SK-N-SH (cell line): ENCODE results near the gene MTFP1. TPM values are rescaled to one million over a fixed set of nuclear protein-coding genes. Genes with fewer than 3 reads are reported as not detected.

ENCODE experiments used
- CTCF ChIA-PET: fragments of 300-600, 350-600 bp; formaldehyde crosslinking; extraction: SDS; loops from one replicate; lab custom pipeline; 2021; lab: Yijun Ruan, JAX
- POLR2A ChIA-PET: fragments of 350-600 bp; sonication (Branson Sonifier 250); formaldehyde crosslinking; extraction: SDS; loops from one replicate; lab custom pipeline; 2020; ENCODE audit warnings: antibody characterized with exemption, inconsistent platforms; lab: Yijun Ruan, JAX
- DNase-seq: peaks from one replicate; pipeline ENCODE4 v3.0.0; 2012
- H2AFZ ChIP-seq: fragments of 200-600 bp; sonication (generic); 2 replicates; pipeline ENCODE4 v1.8.1; 2016; ENCODE audit warnings: antibody characterized with exemption, mild to moderate bottlenecking, low read depth
- H3F3A ChIP-seq: fragments of 200-600 bp; sonication (generic); replicated peaks from 2 replicates; pipeline ENCODE3; 2016; ENCODE audit warnings: antibody characterized with exemption, mild to moderate bottlenecking; ENCODE audit not compliant: insufficient read depth
- H3K27ac ChIP-seq, 2 experiments: fragments of 200-500 bp in 1 of 2; fragments of 200-600 bp in 1 of 2; sonication (Bioruptor generic) in 1 of 2; sonication (generic), shearing (Covaris generic) in 1 of 2; 2 replicates each; pipeline versions ENCODE4 v1.5.1 to v1.6.1; 2014 to 2016; ENCODE audit warnings: low read depth in 2 of 2, inconsistent platforms in 1 of 2, low read length in 1 of 2, mild to moderate bottlenecking in 1 of 2, mixed read lengths in 1 of 2
- H3K27me3 ChIP-seq: fragments of 200-600 bp; sonication (generic), shearing (Covaris generic); 2 replicates; pipeline ENCODE4 v1.6.1; 2016; ENCODE audit warnings: mixed run types; ENCODE audit not compliant: insufficient read depth
- H3K36me3 ChIP-seq, 2 experiments: fragments of 200-500 bp in 1 of 2; fragments of 200-600 bp in 1 of 2; sonication (Bioruptor generic) in 1 of 2; sonication (generic) in 1 of 2; replicated peaks in 1 of 2; 2 replicates each; pipeline versions ENCODE3 to v1.5.1; 2014 to 2016; ENCODE audit warnings: low read length in 1 of 2, mild to moderate bottlenecking in 1 of 2; ENCODE audit not compliant: insufficient read depth in 2 of 2, control insufficient read depth in 1 of 2
- H3K4me1 ChIP-seq, 2 experiments: fragments of 200-500 bp in 1 of 2; fragments of 200-600 bp in 1 of 2; sonication (Bioruptor generic) in 1 of 2; sonication (generic), shearing (Covaris generic) in 1 of 2; 2 replicates each; pipeline versions ENCODE4 v1.5.1 to v1.6.1; 2014 to 2016; ENCODE audit warnings: low read depth in 1 of 2, low read length in 1 of 2, mixed run types in 1 of 2; ENCODE audit not compliant: insufficient read depth in 2 of 2, control insufficient read depth in 1 of 2
- H3K4me2 ChIP-seq: fragments of 200-600 bp; sonication (generic), shearing (Covaris generic); 2 replicates; pipeline ENCODE4 v1.6.1; 2017; ENCODE audit warnings: mixed run types
- H3K4me3 ChIP-seq, 2 experiments: fragments of 200-500 bp in 1 of 2; fragments of 200-600 bp in 1 of 2; sonication (Bioruptor generic) in 1 of 2; sonication (generic), shearing (Covaris generic) in 1 of 2; 2 replicates each; pipeline versions ENCODE4 v1.5.1 to v1.8.1; 2014 to 2016; ENCODE audit warnings: low read depth in 2 of 2, inconsistent platforms in 1 of 2, low read length in 1 of 2, mild to moderate bottlenecking in 1 of 2, mixed read lengths in 1 of 2, moderate library complexity in 1 of 2
- H3K79me2 ChIP-seq: fragments of 200-600 bp; sonication (generic); 2 replicates; pipeline ENCODE4 v1.8.1; 2017; ENCODE audit warnings: mild to moderate bottlenecking; ENCODE audit not compliant: insufficient read depth
- H3K9ac ChIP-seq: fragments of 200-600 bp; sonication (generic); 2 replicates; pipeline ENCODE4 v1.6.1; 2017; ENCODE audit warnings: mixed run types
- H3K9me2 ChIP-seq: fragments of 200-600 bp; sonication (generic); 2 replicates; pipeline ENCODE4 v1.6.1; 2017; ENCODE audit warnings: mixed run types
- H3K9me3 ChIP-seq: fragments of 200-600 bp; sonication (generic); 2 replicates; pipeline ENCODE4 v1.6.1; 2017; ENCODE audit warnings: mixed run types, mild to moderate bottlenecking, moderate library complexity
- H4K20me1 ChIP-seq: fragments of 200-600 bp; sonication (generic); 2 replicates; pipeline ENCODE4 v1.6.1; 2017; ENCODE audit warnings: mild to moderate bottlenecking, mixed run types; ENCODE audit not compliant: insufficient read depth
- CTCF ChIP-seq: fragments of 200-600 bp; sonication (generic); IDR thresholded peaks from 2 replicates; pipeline ENCODE4 v1.6.1; 2017; ENCODE audit warnings: antibody characterized with exemption, mild to moderate bottlenecking, moderate library complexity
- FOSL2 ChIP-seq: IDR thresholded peaks from 2 replicates; pipeline ENCODE4 v1.4.0; 2012; ENCODE audit warnings: low read depth, mild to moderate bottlenecking, moderate library complexity, borderline replicate concordance
- FOXM1 ChIP-seq: IDR thresholded peaks from 2 replicates; pipeline ENCODE4 v1.4.0; 2012; ENCODE audit warnings: low read depth, mild to moderate bottlenecking
- GATA2 ChIP-seq: sonication (generic); formaldehyde crosslinking; IDR thresholded peaks from 2 replicates; pipeline ENCODE4 v1.5.0; 2020; ENCODE audit warnings: mild to moderate bottlenecking, missing genetic modification reagents
- MAX ChIP-seq: IDR thresholded peaks from 2 replicates; pipeline ENCODE4 v1.4.0; 2012; ENCODE audit warnings: low read depth
- MEF2A ChIP-seq: IDR thresholded peaks from 2 replicates; pipeline ENCODE4 v1.4.0; 2012; ENCODE audit warnings: low read depth, borderline replicate concordance
- MXI1 ChIP-seq: IDR thresholded peaks from 2 replicates; pipeline ENCODE4 v1.6.1; 2012; ENCODE audit warnings: mild to moderate bottlenecking, low read depth, low read length, improper control_type of control experiment
- RAD21 ChIP-seq: IDR thresholded peaks from 2 replicates; pipeline ENCODE4 v1.6.1; 2012; ENCODE audit warnings: mild to moderate bottlenecking, low read length
- RCOR1 ChIP-seq: fragments of 150-350 bp; IDR thresholded peaks from 2 replicates; pipeline ENCODE4 v1.6.1; 2017; ENCODE audit warnings: antibody characterized with exemption, low read length
- REST ChIP-seq: IDR thresholded peaks from 2 replicates; pipeline ENCODE4 v1.6.1; 2012; ENCODE audit warnings: mild to moderate bottlenecking, low read depth, low read length, moderate library complexity
- RXRA ChIP-seq: IDR thresholded peaks from 2 replicates; pipeline ENCODE4 v1.4.0; 2012; ENCODE audit warnings: low read depth, mild to moderate bottlenecking, borderline replicate concordance
- SMC3 ChIP-seq: IDR thresholded peaks from 2 replicates; pipeline ENCODE4 v1.6.1; 2012; ENCODE audit warnings: low read depth, low read length, improper control_type of control experiment
- TAF1 ChIP-seq: IDR thresholded peaks from 2 replicates; pipeline ENCODE4 v1.6.1; 2012; ENCODE audit warnings: low read depth, mild to moderate bottlenecking, low read length, moderate library complexity, borderline replicate concordance
- USF1 ChIP-seq: IDR thresholded peaks from 2 replicates; pipeline ENCODE4 v1.4.0; 2012; ENCODE audit warnings: low read depth, borderline replicate concordance
- ZBTB33 ChIP-seq: IDR thresholded peaks from 2 replicates; pipeline ENCODE4 v1.4.0; 2012; ENCODE audit warnings: low read depth, borderline replicate concordance
- WGBS: methylation state at CpG from one replicate; pipeline ENCODE4 v1.1.6; 2017; ENCODE audit warnings: low lambda C conversion rate; 5-methylcytosine and 5-hydroxymethylcytosine counted together
- polyA plus RNA-seq, 3 experiments: library from polyadenylated mRNA; depleted of rRNA; stranded (reverse); fragments of >200 nt; gene quantifications; 2 replicates each; pipeline ENCODE4 v1.2.3, GENCODE V29; 2012

Gene MTFP1
- polyA plus RNA-seq, 1 of the 3 experiments (the other 2 are of a cell fraction) = 18.9 TPM

- Histone ChIP-seq H3K9ac (no peak overlapping the region), H3F3A (peaks cover 8% of the 10 kb centered on the region), H3K4me1 (no peaks in the 10 kb centered on the region), H3K36me3 (peaks cover 27 to 38% of the 10 kb centered on the region in 2 experiments), H3K27ac (no peak overlapping the region), H3K79me2 (no peaks in the 10 kb centered on the region), H2AFZ (no peak overlapping the region), H3K4me2 (no peak overlapping the region), H3K9me2 (no peaks in the 10 kb centered on the region), H4K20me1 (no peaks in the 10 kb centered on the region), H3K9me3 (no peaks in the 10 kb centered on the region), H3K4me3 (no peak overlapping the region), H3K27me3 (no peaks in the 10 kb centered on the region)
- no peak for TF ChIP-seq FOXM1
- TF ChIP-seq ZBTB33 = no peak
- TF ChIP-seq CTCF = no peak
- ChIA-PET POLR2A (interaction anchor here (0.6 kb wide), 2 partner anchors 466 to 1250 kb away, joined by 4 to 5 read pairs; partner anchors contain the start of gene PISD), CTCF (interaction anchor here (0.9 to 1.9 kb wide), 3 partner anchors 24 to 149 kb away, joined by 3 to 5 read pairs (median 3); partner anchors contain the start of gene RNF215)
- DNase-seq = no peak
- 87% methylated on average over 3 of the region's 3 CpGs for WGBS
Measured at GRCh38 chr22:30411780-30412179, 13.8 kb upstream of the MTFP1 start.

GRCh38 chr22:30413001-30413400 lies 12.6 kb upstream of the MTFP1 start:
- Histone ChIP-seq H3K27ac (no peak overlapping the region), H4K20me1 (no peaks in the 10 kb centered on the region), H3K9me3 (no peaks in the 10 kb centered on the region), H3K9ac (no peak overlapping the region), H3K4me2 (no peak overlapping the region), H3K9me2 (no peaks in the 10 kb centered on the region), H2AFZ (no peak overlapping the region), H3K27me3 (no peaks in the 10 kb centered on the region), H3K4me3 (no peak overlapping the region), H3K79me2 (no peaks in the 10 kb centered on the region), H3K36me3 (peaks cover 26 to 36% of the 10 kb centered on the region in 2 experiments), H3F3A (peaks cover 7% of the 10 kb centered on the region), H3K4me1 (no peaks in the 10 kb centered on the region)
- CTCF ChIA-PET = interaction anchor here (0.6 to 1.3 kb wide), 2 partner anchors 21 to 26 kb away, joined by 3 read pairs; partner anchors contain the start of gene RNF215
- DNase-seq = no peak
- POLR2A ChIA-PET = interaction anchor here (1.9 kb wide), 1 partner anchor 10 kb away, joined by 10 read pairs; no protein-coding TSS in a partner anchor
- 96% methylated on average over 4 of the region's 4 CpGs for WGBS
- TF ChIP-seq CTCF = no peak
- no peak for TF ChIP-seq USF1
- TF ChIP-seq MXI1 = no peak
- TF ChIP-seq TAF1 = no peak
- no peak for TF ChIP-seq GATA2
- TF ChIP-seq REST = no peak
- TF ChIP-seq FOSL2 = no peak
- no peak for TF ChIP-seq MAX
- no peak for TF ChIP-seq RCOR1
- no peak for TF ChIP-seq MEF2A
- no peak for TF ChIP-seq RAD21
- TF ChIP-seq SMC3 = no peak
- TF ChIP-seq RXRA = no peak
